ENCODE data around the gene CST7. TPM values are rescaled to one million over a fixed set of nuclear protein-coding genes. Genes with fewer than 3 reads are reported as not detected.

The CST7 gene
- total RNA-seq, 1 donor from 2014 or later: 0.25 TPM

Small RNA genes within 50 kb of the gene (small RNA-seq; reads per million reads assigned to genes)
- gene RNU6-1257P (ENCODE audit: low replicate concordance): not detected

Other genes with a start within 250 kb of the CST7 start
- 55.3 TPM for gene APMAP, start 43.5 kb downstream of the CST7 start, total RNA-seq
- 3.9 TPM for gene ACSS1, start 108.9 kb downstream of the CST7 start, total RNA-seq
- gene VSX1, start 132.9 kb downstream of the CST7 start, total RNA-seq: under 0.01 TPM
- gene ENTPD6, start 246.4 kb downstream of the CST7 start, total RNA-seq: 36.6 TPM